ENCODE data around the gene BGN. TPM values are rescaled to one million over a fixed set of nuclear protein-coding genes. Genes with fewer than 3 reads are reported as not detected.

Gene BGN
- polyA plus RNA-seq, 3 donors: not detected

DNA sequence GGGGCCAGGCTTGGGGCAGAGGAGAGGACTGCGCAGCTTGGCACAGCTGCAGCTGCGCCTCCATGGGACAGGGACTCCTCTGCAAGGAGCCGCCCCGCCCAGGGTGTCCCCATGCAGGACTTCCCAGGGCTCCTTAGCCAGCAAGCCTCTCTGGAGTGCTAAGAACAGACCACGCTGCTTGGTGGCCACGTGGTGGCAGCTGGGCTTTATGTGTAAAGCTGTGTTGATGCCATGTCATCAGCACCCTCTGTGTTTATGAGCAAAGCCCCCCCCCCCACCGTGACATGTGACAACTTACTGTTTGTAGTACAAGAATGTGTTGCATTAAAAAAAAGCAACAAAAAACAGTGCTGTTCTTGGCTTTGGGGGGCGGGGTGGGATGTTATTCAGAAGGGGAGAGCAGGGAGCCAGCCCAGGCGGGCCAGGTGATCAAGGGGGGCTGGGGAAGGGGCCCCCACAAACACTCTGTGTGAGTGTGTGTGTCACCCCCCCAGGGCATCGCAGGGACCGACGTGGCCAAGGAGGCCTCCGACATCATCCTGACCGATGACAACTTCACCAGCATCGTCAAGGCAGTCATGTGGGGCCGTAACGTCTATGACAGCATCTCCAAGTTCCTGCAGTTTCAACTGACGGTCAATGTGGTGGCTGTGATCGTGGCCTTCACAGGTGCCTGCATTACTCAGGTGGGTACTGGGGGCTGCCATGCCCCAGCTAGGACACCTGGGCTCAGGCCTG lies 63.0 kb downstream of the BGN start:
- no peak overlapping the region for H3K4me3 Mint-ChIP-seq
- H3K79me2 ChIP-seq (ENCODE audit: insufficient read depth, low read length): no peaks in the 10 kb centered on the region
- H2AFZ ChIP-seq (ENCODE audit: insufficient read depth, low read depth, low read length, poor library complexity, severe bottlenecking): no peak overlapping the region
- no peak overlapping the region for H3K4me3 ChIP-seq (replicated peaks in 1 of 3; ENCODE audit: low read depth in 2 of 3, low read length in 3 of 3)
- WGBS (ENCODE audit: insufficient coverage): 94% methylated on average over 13 of the region's 19 CpGs
- no peaks in the 10 kb centered on the region for H3K9me3 ChIP-seq (replicated peaks in 1 of 2; ENCODE audit: control insufficient read depth in 1 of 2, insufficient read depth in 1 of 2, low read length in 2 of 2)
- no peaks in the 10 kb centered on the region for H3K36me3 ChIP-seq (replicated peaks in 1 of 2; ENCODE audit: control insufficient read depth in 1 of 2, insufficient read depth in 2 of 2, low read length in 2 of 2)
- peaks cover 0 to 4% (median 0%) of the 10 kb centered on the region in 7 donors for H3K9me3 Mint-ChIP-seq
- no peaks in the 10 kb centered on the region for H4K20me1 ChIP-seq (ENCODE audit: insufficient read depth, low read length)
- peaks cover 17 to 19% of the 10 kb centered on the region in 2 donors for H3K4me1 ChIP-seq (ENCODE audit: control insufficient read depth in 1 of 2, insufficient read depth in 2 of 2, low read length in 2 of 2)
- H3K36me3 Mint-ChIP-seq: no peaks in the 10 kb centered on the region
- no peak overlapping the region for H3K27ac Mint-ChIP-seq
- no peak overlapping the region for H3K9ac ChIP-seq (ENCODE audit: insufficient read depth, low read length, poor library complexity, severe bottlenecking)
- H3K4me2 ChIP-seq (replicated peaks; ENCODE audit: extremely low read depth, low read length, poor library complexity, severe bottlenecking): no peak overlapping the region
- no peaks in the 10 kb centered on the region for H3K27me3 ChIP-seq (ENCODE audit: control insufficient read depth in 2 of 2, insufficient read depth in 2 of 2, low read length in 2 of 2)
- H3K27ac ChIP-seq (ENCODE audit: low read depth in 1 of 2, low read length in 2 of 2): no peak overlapping the region
- peaks cover 29% of the 10 kb centered on the region for H3K4me1 Mint-ChIP-seq
- TF ChIP-seq, protein P1, sequence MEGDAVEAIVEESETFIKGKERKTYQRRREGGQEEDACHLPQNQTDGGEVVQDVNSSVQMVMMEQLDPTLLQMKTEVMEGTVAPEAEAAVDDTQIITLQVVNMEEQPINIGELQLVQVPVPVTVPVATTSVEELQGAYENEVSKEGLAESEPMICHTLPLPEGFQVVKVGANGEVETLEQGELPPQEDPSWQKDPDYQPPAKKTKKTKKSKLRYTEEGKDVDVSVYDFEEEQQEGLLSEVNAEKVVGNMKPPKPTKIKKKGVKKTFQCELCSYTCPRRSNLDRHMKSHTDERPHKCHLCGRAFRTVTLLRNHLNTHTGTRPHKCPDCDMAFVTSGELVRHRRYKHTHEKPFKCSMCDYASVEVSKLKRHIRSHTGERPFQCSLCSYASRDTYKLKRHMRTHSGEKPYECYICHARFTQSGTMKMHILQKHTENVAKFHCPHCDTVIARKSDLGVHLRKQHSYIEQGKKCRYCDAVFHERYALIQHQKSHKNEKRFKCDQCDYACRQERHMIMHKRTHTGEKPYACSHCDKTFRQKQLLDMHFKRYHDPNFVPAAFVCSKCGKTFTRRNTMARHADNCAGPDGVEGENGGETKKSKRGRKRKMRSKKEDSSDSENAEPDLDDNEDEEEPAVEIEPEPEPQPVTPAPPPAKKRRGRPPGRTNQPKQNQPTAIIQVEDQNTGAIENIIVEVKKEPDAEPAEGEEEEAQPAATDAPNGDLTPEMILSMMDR (IDR thresholded peaks at IDR 0.05): no peak
- H3K27me3 Mint-ChIP-seq (ENCODE audit: low read depth in 3 of 3): peaks cover 0 to 12% (median 4%) of the 10 kb centered on the region in 3 donors
- no peak for DNase-seq
- intact Hi-C loops (cut with micrococcal nuclease): no loop called here

Other genes with a start within 250 kb of the BGN start
- not detected for gene PNMA6F, start 173.2 kb upstream of the BGN start, polyA plus RNA-seq
- 1 to 10 TPM; 1.0 to 4.7 (median 2.1) TPM for gene ZNF275, start 160.8 kb upstream of the BGN start, polyA plus RNA-seq
- gene PNMA6E, start 93.6 kb upstream of the BGN start, polyA plus RNA-seq: not detected
- gene ZFP92, start 83.5 kb upstream of the BGN start, polyA plus RNA-seq: under 1 TPM; 0.04 to 0.96 (median 0.13) TPM
- 1 to 10 TPM in 1 of 3 donors, not detected in 2; 1.5 TPM for gene TREX2, start 48.9 kb upstream of the BGN start, polyA plus RNA-seq
- 10 to 100 TPM; 23.8 to 37.5 (median 26.7) TPM for gene HAUS7, start 24.4 kb upstream of the BGN start, polyA plus RNA-seq
- gene ATP2B3, start 22.7 kb downstream of the BGN start, polyA plus RNA-seq: under 1 TPM in 1 of 3 donors, not detected in 2; 0.01 TPM
- gene CCNQ, start 104.2 kb downstream of the BGN start, polyA plus RNA-seq: 10 to 100 TPM; 21.8 to 35.6 (median 29.3) TPM
- not detected for gene DUSP9, start 152.2 kb downstream of the BGN start, polyA plus RNA-seq
- not detected for gene PNCK, start 178.8 kb downstream of the BGN start, polyA plus RNA-seq
- gene SLC6A8, start 192.9 kb downstream of the BGN start, polyA plus RNA-seq: 1 to 10 TPM in 1 of 3 donors, under 1 TPM in 2; 0.23 to 5.6 (median 0.85) TPM
- 100 to 1,000 TPM; 139 to 294 (median 288) TPM for gene BCAP31, start 229.4 kb downstream of the BGN start, polyA plus RNA-seq
- 10 to 100 TPM in 1 of 3 donors, 1 to 10 TPM in 2; 5.6 to 22.5 (median 5.8) TPM for gene ABCD1, start 229.9 kb downstream of the BGN start, polyA plus RNA-seq

All from CD14-positive monocyte (primary cell).